GM21423 (cell line): ENCODE results near the gene USP14.
"Not testable (repeated sequence)": the region's sequence is repeated elsewhere in the genome, so short reads cannot be mapped to it uniquely, and the experiment has no call there.

Experiments used
- ATAC-seq: cut with Tn5 transposase; IDR thresholded peaks from one replicate; pipeline ENCODE4 v1.9.1; 2021; ENCODE audit warnings: mild to moderate bottlenecking, moderate library complexity; ENCODE audit not compliant: unreplicated experiment

USP14 gene

DNA sequence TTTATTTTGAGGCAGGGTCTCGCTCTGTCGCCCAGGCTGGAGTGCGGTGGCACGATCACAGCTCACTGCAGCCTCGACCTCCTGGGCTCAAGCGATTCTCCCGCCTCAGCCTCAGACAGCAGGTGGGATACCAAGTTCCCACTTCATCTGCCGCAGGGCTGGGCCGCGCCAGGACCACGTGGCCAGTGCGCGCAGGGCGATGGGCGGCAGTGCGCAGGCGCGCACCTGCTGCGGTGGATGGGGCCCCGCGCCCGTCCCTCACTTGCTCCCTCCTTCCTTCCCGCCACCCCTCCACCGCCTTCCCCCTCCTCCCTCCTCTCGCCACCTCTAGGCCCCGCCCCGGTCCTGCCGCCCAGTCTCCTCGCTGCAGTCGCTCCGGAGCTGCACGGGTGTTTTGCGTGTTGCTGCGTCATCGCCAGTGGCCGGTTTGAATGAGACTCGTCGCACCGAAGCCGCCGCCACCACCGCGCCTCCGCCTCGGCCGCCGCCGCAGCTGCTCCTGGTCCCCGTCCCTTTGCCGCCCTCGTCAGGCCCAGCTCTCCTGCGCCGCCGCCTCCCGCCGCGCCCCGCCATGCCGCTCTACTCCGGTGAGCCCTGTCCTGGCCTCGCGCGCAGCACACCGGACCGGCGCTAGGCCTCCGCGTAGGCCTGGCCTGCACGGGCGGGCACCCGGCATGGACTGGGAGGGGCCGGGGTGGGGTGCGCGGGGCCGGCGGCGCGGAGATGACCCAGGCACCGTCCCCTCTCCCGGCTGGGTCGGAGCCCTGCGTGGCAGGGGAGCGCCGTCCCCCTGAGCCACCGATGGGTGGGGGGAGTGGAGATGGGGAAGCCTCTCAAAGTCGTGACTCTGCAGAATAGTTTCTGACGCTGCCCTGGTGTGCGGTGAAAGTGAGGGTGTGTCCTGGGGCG is at the start of gene USP14:
Gene USP14, plus strand, starts transcription at position 430 of the 909 bp plus-strand sequence. Its CDS starts 142 bp downstream, at position 572.
- peak; percentile 88 for ATAC-seq

DNA sequence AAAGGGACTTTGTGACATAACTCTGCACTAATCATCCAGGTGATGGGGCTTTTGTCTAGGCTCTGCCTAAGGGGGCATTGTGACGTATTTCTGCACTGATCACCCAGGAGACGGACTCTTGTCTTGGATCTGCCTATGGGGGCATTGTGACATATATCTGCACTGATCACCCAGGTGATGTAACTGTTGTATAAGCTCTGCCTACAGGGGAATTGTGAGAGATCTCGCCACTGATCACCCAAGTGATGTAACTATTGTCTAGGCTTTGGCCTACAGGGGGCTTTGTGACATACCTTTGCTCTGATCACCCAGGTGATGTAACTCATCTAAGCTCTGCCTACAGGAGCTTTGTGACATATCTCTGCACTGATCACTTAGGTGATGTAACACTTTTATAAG is 49.7 kb upstream of the USP14 start:
- not testable (repeated sequence) for ATAC-seq

DNA sequence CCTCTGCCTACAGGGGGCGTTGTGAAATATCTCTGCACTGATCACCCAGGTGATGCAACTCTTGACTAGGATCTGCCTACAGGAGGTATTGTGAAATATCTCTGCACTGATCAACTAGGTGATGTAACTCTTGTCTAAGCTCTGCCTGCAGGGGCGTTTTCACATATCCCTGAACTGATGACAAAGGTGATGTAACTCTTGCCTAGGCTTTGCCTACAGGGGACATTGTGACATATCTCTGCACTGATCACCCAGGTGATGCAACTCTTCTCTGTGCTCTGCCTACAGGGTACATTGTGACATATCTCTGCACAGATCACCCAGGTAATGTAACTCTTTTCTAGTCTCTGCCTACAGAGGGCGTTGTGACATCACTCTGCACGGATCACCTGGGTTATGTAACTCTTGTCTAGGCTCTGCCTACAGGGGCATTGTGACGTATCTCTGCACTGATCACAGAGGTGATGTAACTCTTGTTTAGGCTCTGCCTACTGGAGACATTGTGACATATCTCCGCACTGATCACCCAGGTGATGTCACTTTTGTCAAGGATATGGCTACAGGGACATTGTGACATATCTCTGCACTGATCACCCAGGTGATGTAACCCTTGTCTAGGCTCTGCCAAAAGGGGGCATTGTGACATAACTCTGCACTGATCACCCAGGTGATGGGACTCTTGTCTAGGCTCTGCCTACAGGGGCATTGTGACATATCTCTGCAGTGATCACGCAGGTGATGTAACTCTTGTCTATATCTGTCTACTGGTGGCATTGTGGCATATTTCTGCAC is 49.0 kb upstream of the USP14 start:
- not testable (repeated sequence) for ATAC-seq

DNA sequence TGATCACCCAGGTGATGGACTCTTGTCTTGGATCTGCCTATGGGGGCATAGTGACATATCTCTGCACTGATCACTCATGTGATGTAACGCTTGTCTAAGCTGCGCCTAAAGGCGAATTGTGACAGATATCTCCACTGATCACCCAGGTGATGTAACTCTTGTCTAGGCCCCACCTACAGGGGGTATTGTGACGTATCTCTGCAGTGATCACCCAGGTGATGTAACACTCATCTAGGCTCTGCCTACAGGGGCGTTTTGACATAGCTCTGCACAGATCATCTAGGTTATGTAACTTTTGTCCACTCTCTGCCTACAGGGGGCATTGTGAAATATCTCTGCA is 48.5 kb upstream of the USP14 start:
- not testable (repeated sequence) for ATAC-seq

DNA sequence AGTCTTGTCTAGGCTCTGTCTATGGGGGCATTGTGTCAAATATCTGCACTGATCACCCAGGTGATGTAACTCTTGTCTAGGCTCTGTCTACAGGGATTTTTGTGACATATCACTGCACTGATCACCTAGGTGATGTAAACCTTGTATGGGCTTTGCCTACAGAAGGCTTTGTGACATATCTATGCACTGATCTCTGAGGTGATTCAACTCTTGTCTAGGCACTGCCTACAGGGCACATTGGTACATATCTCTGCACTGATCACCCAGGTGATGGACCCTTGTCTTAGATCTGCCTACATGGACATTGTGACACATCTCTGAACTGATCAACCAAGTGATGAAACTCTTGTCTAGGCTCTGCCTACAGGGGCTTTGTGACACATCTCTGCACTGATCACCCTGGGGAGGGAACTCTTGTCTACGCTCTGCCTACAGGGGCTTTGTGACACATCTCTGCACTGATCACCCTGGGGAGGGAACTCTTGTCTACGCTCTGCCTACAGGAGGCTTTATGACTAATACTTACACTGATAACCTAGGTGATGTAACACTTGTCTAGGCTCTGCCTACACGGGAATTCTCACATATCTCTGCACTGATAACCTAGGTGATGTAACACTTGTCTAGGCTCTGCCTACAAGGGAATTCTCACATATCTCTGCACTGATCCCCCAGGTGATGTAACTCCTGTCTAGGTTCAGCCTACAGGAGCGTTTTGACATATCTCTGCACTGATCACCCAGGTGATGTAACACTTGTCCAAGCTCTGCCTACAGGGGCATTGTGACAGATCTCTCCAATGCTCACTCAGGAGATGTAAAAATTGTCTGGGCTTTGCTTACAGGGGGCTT is 47.8 kb upstream of the USP14 start:
- ATAC-seq, result not testable (repeated sequence)

DNA sequence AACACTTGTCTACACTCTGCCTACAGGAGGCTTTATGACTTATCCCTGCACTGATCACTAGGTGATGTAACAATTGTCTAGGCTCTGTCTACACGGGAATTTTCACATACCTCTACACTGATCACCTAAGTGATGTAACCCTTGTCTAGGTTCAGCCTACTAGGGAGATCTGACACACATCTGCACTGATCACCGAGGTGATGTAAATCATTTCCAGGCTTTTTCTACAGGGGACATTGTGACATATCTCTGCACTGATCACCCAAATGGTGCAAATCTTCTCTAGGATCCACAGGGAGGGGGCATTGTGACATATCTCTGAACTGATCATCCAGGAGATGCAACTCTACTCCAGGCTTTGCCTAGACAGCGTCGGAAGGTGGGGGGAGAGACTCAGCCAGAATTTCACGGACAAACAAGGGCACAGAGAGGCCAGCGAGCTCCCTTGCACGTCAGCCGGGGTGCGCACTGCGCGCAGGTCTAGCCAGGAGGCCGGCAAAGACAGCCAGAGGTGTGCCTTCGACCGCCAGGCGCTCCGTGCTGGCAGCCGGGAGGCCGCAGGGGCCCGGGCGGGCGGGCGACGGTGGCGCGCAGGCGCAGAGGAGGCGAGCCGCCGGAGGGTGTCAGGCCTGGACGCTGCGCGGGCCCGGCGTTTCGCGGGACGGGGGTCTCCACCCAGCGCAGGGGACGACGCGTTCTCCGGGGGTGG is 46.9 kb upstream of the USP14 start:
- no peak for ATAC-seq

DNA sequence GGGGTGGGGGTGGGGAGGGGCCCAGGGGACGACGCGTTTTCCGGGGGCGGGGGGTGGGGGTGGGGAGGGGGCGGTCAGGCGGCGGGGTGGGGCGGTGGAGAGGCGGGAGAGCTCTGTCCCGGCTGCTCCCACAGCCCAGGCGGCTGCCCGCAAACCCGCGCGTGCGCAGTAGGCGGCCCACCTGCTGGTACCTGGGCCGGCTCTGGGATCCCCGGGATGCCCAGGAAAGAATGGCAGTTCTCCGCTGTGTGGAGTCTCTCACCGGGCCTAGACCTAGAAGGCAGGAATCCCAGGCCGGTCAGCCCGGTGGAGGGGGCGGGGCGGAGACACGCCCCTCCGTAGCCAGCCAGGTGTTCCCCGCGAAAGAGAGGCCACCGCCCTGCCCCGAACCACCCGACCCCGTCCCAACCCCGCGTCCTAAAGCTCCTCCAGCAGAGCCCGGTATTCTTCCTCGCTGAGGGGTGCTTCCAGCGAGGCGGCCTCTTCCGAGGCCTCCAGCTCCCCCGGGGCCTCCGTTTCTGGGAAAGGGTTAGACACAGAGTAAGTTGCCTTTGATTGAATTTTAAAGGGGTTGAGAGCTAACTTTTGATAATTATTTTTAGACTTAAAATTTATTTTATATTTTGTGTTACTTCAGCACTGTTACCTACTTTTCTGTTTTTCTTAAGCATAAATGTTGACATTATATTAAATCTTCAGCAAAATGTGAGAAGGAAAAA is 46.2 kb upstream of the USP14 start:
- ATAC-seq, result not testable (repeated sequence)

DNA sequence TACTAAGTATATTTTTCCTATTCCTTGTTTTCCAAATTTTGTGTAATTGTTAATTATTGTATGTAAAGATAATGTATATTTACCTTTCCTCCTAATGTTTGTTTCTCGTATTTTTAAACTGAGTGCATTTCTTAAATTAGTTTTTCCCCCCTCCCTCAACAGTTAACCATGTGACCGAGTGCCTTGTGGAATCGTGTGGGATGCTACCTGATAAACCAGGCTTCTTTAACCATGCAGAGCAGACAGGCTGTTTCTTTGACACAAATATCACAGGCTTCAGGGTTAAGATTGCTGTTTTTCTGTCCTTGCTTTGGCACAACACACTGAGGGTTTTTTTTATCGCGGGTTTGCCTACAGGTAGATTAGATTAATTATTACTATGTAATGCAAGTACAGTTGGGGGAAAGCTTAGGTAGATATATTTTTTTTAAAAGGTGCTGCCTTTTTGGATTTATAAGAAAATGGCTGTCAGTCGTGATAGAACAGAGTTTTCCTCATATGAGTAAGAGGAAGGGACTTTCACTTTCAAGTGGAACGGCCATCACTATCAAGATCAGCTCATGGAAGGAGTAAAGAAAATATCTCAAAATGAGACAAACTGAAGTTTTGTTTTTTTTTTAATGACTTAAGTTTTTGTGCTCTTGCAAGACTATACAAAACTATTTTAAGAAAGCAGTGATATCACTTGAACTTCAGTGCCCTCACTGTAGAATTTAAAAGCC is 37.7 kb upstream of the USP14 start:
- not testable (repeated sequence) for ATAC-seq

DNA sequence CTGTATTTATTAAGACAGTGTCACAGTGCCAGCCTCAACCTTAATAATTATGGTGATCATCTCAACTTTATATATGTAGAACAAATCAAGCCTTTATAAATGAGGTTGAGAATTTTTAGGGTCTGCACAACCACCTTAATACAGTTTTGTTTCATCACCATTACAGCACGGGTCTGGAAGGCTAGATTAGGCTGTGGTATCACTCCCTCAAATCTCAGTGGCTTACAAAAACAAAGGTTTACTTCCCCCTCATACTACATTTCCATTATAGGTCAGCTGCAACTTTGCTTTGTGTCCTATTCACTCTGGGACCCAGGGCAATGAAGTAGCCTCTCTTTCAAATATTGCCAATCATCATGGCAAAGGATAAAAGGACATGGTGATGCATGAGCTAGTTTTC is 23.3 kb upstream of the USP14 start:
- ATAC-seq, result no peak

DNA sequence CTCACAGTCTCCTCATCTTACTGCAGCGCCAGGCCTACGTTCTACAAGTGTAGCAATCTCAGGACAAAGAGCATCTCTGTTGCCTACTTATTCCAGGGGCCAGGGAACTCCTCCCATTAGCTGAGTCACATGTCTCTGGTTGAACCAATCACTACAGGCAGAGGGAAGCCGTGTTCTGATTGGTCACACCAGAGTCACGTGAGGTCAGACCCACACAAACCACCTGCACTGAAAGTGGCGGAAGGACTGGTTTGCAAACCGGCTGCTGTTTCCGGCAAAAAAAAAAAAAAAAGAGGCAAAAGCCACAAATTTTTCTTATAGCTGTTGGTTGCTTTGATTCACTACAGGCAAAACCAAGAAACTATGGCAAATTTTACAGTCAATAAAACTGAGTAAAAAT is 21.9 kb upstream of the USP14 start:
- ATAC-seq, result no peak

DNA sequence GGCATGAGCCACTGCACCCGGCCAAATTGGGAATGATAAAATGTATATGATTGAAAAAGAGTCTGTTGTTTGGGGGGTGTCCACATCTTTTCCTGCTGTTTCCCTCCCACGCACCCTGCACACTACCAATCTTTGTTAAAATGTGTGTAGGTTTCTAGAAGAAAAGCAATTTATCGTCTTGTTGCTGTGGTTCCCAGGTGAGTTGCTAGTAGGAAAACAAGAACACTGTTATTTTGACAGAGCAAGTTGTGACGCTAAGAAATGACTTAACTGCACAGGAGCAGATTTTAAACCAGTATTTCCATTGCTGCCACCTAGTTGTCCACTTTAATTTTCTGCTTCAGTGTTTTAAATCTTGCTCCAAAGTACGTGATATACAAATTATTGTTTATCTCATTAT is 21.0 kb upstream of the USP14 start:
- ATAC-seq, result no peak

DNA sequence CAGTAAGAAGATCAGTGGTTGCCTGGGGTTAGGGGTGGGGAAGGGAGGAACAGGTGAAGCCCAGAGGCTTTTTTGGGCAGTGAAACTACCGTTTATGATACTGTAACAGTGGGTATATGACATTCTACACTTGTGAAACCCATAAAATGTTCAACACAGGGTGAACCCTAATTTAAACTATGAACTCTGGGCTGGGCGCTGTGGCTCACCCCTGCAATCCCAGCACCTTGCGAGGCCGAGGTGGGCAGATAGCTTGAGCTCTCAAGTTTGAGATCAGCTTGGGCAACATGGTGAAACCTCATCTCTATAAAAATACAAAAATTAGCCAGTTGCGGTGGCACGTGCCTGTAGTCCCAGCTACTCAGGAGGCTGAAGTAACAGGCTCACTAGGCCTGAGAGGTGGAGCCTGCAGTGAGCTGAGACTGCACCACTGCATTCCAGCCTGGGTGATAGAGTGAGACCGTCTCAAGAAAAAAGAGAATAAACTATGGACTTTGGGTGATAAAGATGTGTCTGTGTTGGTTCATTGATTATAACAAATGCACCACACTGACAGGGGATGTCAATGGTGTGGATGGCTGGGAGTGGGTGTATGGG is 17.6 kb upstream of the USP14 start:
- ATAC-seq, result no peak

DNA sequence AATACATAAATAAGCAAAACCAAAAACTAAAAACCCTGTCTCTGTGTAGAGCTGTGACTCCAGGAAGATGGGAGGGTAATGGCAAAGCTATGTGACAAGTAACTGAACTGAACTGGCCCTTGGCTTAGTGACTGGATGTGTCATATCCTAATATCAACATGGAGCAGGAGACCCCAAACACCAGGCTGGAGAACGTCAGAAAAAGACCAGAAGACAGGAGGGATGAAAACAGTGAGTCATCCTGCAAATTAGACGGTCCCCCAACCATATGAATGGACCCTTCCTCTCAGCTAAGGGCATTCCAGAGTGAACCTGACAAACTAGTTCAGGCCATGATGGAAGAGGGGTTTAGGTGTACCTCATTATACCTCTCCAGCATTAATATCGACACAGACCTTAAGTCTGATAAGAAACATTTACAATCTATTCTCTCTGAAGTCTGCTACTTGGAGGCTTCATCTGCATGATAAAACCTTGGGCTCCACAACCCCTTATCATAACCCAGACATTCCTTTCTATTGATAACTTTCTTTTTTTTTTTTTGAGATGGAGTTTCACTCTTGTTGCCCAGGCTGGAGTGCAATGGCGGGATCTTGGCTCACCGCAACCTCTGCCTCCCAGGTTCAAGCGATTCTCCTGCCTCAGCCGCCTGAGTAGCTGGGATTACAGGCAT is 15.6 kb upstream of the USP14 start:
- ATAC-seq, result not testable (repeated sequence)

DNA sequence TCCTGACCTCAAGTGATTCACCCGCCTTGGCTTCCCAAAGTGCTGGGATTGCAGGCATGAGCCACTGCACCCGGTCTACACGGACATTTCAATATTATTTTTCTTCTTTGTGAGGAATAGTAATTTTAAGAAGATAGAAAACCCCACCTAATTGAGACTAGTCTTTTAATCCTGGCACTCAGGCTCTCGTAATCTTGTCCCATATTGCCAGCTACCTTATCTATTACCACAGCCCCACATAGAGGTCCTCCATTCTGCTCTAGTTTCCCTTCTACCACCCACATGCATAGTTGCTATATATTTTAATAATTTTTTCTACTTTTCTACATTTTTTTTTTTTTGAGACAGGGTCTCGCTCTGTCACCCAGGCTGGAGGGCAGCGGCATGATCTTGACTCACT is 9.5 kb upstream of the USP14 start:
- ATAC-seq, result no peak

DNA sequence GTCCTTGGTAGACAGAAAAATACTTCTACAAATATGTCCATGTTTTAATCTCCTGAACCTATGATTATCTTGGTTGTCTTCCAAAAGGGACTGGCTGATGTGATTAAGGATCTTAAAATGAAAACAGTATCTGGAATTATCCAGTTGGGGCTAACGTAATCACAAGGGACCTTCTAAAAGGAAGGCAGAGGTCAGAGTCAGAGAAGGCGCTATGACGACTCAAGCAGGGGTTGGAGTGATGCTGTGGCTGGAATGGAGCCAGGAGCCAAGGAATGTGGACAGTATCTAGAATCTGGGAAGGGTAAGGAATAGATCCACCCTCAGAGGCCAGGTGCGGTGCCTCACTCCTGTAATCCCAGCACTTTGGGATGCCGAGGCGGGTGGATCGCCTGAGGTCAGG is 4.2 kb upstream of the USP14 start:
- ATAC-seq, result no peak

DNA sequence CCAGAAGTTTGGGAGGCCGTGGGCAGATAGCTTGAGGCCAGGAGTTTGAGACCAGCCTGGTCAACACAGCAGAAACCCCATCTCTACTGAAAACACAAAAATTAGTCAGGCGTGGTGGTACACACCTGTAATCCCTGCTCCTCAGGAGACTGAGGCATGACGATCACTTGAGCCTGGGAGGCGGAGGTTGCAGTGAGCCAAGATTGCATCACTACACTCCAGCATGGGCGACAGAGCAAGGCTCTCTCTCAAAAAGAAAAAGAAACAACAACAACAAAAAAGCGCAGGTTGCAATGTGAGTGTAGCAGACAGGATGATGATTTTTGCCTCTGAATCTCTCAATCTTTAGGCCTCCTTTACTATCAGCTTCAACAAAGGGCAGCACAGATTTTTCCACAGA is 2.7 kb upstream of the USP14 start:
- ATAC-seq, result no peak

DNA sequence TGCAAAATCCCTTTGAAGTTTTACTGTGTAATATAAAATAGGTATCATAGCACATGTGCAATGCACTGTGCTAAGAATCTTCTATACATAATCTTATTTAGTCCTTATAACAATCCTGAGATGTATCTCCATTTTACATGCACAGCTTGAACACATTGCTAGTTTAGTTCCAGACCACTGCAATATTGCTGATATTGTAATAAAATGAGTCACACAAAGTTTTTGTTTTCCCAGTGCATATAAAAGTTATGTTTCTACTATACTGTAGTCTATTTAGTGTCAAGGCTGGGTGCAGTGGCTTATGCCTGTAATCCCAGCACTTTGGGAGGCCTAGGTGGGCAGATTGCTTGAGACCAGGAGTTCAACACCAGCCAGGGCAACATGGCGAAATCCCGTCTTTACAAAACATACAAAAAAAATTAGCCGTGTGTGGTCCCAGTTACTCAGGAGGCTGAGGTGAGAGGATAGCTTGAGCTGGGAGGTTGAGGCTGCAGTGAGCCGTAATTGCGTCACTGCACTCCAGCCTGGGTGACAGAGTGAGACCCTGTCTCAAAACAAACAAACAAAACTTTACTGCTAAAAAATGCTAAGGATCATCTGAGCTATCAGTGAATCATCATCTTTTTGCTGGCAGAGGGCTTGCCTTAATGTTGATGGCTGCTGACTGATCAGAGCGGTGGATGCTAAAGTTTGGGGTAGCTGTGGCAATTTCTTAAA is 1.7 kb upstream of the USP14 start:
- no peak for ATAC-seq
